GM19455 (cell line): ENCODE measurements around the gene HINT3.
A peak's percentile ranks its signal among the peaks of the same experiment; 100 is the strongest.
"Not testable (repeated sequence)": the region's sequence is repeated elsewhere in the genome, so short reads cannot be mapped to it uniquely, and the experiment has no call there.

Source experiments
- ATAC-seq: cut with Tn5 transposase; IDR thresholded peaks from one replicate; pipeline ENCODE4 v1.9.1; 2021; ENCODE audit not compliant: unreplicated experiment

HINT3 gene

GRCh38 chr6:125995972-125996580 is 39.5 kb downstream of the HINT3 start:
- peak; percentile 98 for ATAC-seq

- no peak for ATAC-seq
Measured at GRCh38 chr6:126002755-126003679, 46.4 kb downstream of the HINT3 start.

GRCh38 chr6:126007800-126008199 is 51.2 kb downstream of the HINT3 start:
- ATAC-seq, result no peak

GRCh38 chr6:126010040-126010439 is 53.5 kb downstream of the HINT3 start:
- ATAC-seq, result no peak

- ATAC-seq, result no peak
Measured at GRCh38 chr6:126015863-126016262, 59.3 kb downstream of the HINT3 start.

- no peak for ATAC-seq
Measured at GRCh38 chr6:126016591-126016990, 60.0 kb downstream of the HINT3 start.

GRCh38 chr6:126017668-126018067 is 61.1 kb downstream of the HINT3 start:
- no peak for ATAC-seq

GRCh38 chr6:126020305-126021050 is 63.9 kb downstream of the HINT3 start:
- ATAC-seq, result no peak

- ATAC-seq, result not testable (repeated sequence)
Measured at GRCh38 chr6:126023474-126023873, 66.9 kb downstream of the HINT3 start.

- no peak for ATAC-seq
Measured at GRCh38 chr6:126026001-126026400, 69.4 kb downstream of the HINT3 start.

GRCh38 chr6:126027601-126028000 is 71.0 kb downstream of the HINT3 start:
- ATAC-seq, result no peak
